K562 (cell line): ENCODE measurements around the gene GHITM. TPM values are rescaled to one million over a fixed set of nuclear protein-coding genes. Genes with fewer than 3 reads are reported as not detected.

Experiments
- ATAC-seq: fragments of 200-7000 bp; cut with Tn5 transposase; 3 replicates; pipeline ENCODE4 v1.9.1; 2020; ENCODE audit warnings: moderate library complexity
- BruUV-seq: library from RNA; stranded (reverse); fragments of 400-500 nt; replicated peaks from 2 replicates; lab custom pipeline; 2021; lab: Mats Ljungman, UMichigan
- CTCF ChIA-PET: fragments of 300-600 bp; formaldehyde crosslinking; extraction: SDS; loops from one replicate; lab custom pipeline; 2021; ENCODE audit warnings: low intra/inter-chr PET ratio; lab: Yijun Ruan, JAX
- POLR2A ChIA-PET: fragments of 300-600, 350-650 bp; sonication (Branson Sonifier 250); formaldehyde crosslinking; extraction: SDS; loops from one replicate; lab custom pipeline; 2021; ENCODE audit warnings: antibody characterized with exemption, inconsistent platforms; lab: Yijun Ruan, JAX
- DNase-seq, 4 experiments: peaks; one replicate each; pipeline versions ENCODE4 v3.0.0 to v3.0.0-alpha.2; 2011 to 2018; ENCODE audit warnings: low spot score in 3 of 4, mixed read lengths in 3 of 4; ENCODE audit errors: extremely low read depth in 1 of 4
- FAIRE-seq: peaks from 2 replicates; lab custom pipeline; 2011; peaks lifted over from hg19 to GRCh38; lab: Jason Lieb, UNC
- H2AFZ ChIP-seq: 2 replicates; pipeline ENCODE4 v1.6.0; 2011; ENCODE audit warnings: low read depth, low read length, control low read depth, inconsistent platforms
- H3K27ac ChIP-seq: fragments of 200-600 bp; 3 replicates; pipeline ENCODE4 v1.8.0; 2011; ENCODE audit warnings: low read depth, mild to moderate bottlenecking, control low read depth, inconsistent platforms, low read length, moderate library complexity, mixed read lengths; ENCODE audit errors: extremely low read depth
- H3K27me3 ChIP-seq, 2 experiments: fragments of 300-600 bp in 1 of 2; 2 replicates in 1 of 2; 3 replicates in 1 of 2; pipeline versions ENCODE4 v1.6.0 to v1.8.0; 2011; ENCODE audit warnings: inconsistent platforms in 2 of 2, low read length in 2 of 2, mild to moderate bottlenecking in 1 of 2, mixed read lengths in 1 of 2, moderate library complexity in 1 of 2; ENCODE audit not compliant: control insufficient read depth in 2 of 2, insufficient read depth in 2 of 2
- H3K36me3 ChIP-seq: fragments of 300-600 bp; 3 replicates; pipeline ENCODE4 v1.8.0; 2011; ENCODE audit warnings: mild to moderate bottlenecking, low read length, inconsistent platforms; ENCODE audit not compliant: control insufficient read depth, insufficient read depth
- H3K4me1 ChIP-seq, 2 experiments: fragments of 200-600 bp in 1 of 2; replicated peaks in 1 of 2; 2 replicates in 1 of 2; 3 replicates in 1 of 2; pipeline versions ENCODE4 v1.5.1 to v1.8.0; 2011; ENCODE audit warnings: inconsistent platforms in 2 of 2, low read length in 2 of 2, mild to moderate bottlenecking in 1 of 2, mixed read lengths in 1 of 2, moderate library complexity in 1 of 2; ENCODE audit not compliant: control insufficient read depth in 2 of 2, insufficient read depth in 2 of 2
- H3K4me2 ChIP-seq: 2 replicates; pipeline ENCODE4 v1.6.1; 2011; ENCODE audit warnings: low read length, control low read depth, inconsistent platforms, mixed read lengths; ENCODE audit not compliant: insufficient read depth
- H3K4me3 ChIP-seq: fragments of 200-600 bp; sonication (generic), shearing (Covaris generic); 2 replicates; pipeline ENCODE4 v1.5.1; 2016; ENCODE audit warnings: control low read depth, inconsistent platforms
- H3K79me2 ChIP-seq: fragments of 200-600 bp; 3 replicates; pipeline ENCODE4 v1.8.0; 2011; ENCODE audit warnings: low read length, inconsistent platforms; ENCODE audit not compliant: control insufficient read depth, insufficient read depth
- H3K9ac ChIP-seq, 2 experiments: 2 replicates each; pipeline versions ENCODE4 v1.6.0 to v1.6.1; 2011; ENCODE audit warnings: low read depth in 2 of 2, low read length in 2 of 2, control low read depth in 1 of 2, inconsistent platforms in 1 of 2, mild to moderate bottlenecking in 1 of 2, mixed read lengths in 1 of 2; ENCODE audit not compliant: insufficient read depth in 1 of 2
- H3K9me1 ChIP-seq: one replicate; pipeline ENCODE4 v1.6.0; 2011; ENCODE audit warnings: inconsistent platforms, mild to moderate bottlenecking, low read length, moderate library complexity; ENCODE audit not compliant: control insufficient read depth, insufficient read depth
- H3K9me3 ChIP-seq: replicated peaks from 2 replicates; pipeline ENCODE4 v1.5.1; 2011; ENCODE audit warnings: low read depth, low read length, inconsistent platforms; ENCODE audit not compliant: control insufficient read depth, insufficient read depth
- H4K20me1 ChIP-seq: replicated peaks from 2 replicates; pipeline ENCODE4 v1.6.1; 2011; ENCODE audit warnings: low read length, inconsistent platforms, mixed read lengths; ENCODE audit not compliant: control insufficient read depth, insufficient read depth
- CUX1 ChIP-seq: fragments of 200-800 bp; sonication (Bioruptor generic); IDR thresholded peaks from 2 replicates; pipeline ENCODE4 v1.6.1; 2016; ENCODE audit warnings: missing genetic modification characterization, missing compliant biosample characterization
- CXXC5 ChIP-seq: fragments of 250-450 bp; sonication (Bioruptor Pico); IDR thresholded peaks from 2 replicates; pipeline ENCODE4 v1.8.0; 2022; ENCODE audit warnings: inconsistent platforms, mild to moderate bottlenecking, moderate library complexity
- EHMT2 ChIP-seq: fragments of 450-650 bp; IDR thresholded peaks from 2 replicates; pipeline ENCODE4 v1.6.1; 2018; ENCODE audit warnings: antibody characterized with exemption
- EP300 ChIP-seq: IDR thresholded peaks from 2 replicates; pipeline ENCODE4 v1.6.1; 2012; ENCODE audit warnings: low read length, improper control_type of control experiment
- GATA2 ChIP-seq: sonication (generic); formaldehyde crosslinking; IDR thresholded peaks from 2 replicates; pipeline ENCODE4 v1.4.0; 2020; ENCODE audit warnings: mild to moderate bottlenecking, missing genetic modification reagents
- HDAC2 ChIP-seq: fragments of 450-650 bp; IDR thresholded peaks from 2 replicates; pipeline ENCODE4 v1.6.1; 2016; ENCODE audit warnings: mild to moderate bottlenecking
- MED1 ChIP-seq: sonication (generic); formaldehyde crosslinking; IDR thresholded peaks from 2 replicates; pipeline ENCODE4 v1.8.1; 2023; ENCODE audit warnings: missing genetic modification reagents, borderline replicate concordance
- NFATC3 ChIP-seq: fragments of 450-650 bp; IDR thresholded peaks from 2 replicates; pipeline ENCODE4 v1.6.1; 2017; ENCODE audit warnings: mild to moderate bottlenecking
- THRAP3 ChIP-seq: fragments of 450-650 bp; IDR thresholded peaks from 2 replicates; pipeline ENCODE4 v1.6.1; 2016; ENCODE audit warnings: mild to moderate bottlenecking, inconsistent platforms, borderline replicate concordance
- TRIM24 ChIP-seq, 2 experiments: fragments of 450-650 bp; IDR thresholded peaks; 2 replicates each; pipeline ENCODE4 v1.6.1; 2016
- ZNF518B ChIP-seq: fragments of 250-450 bp; sonication (Bioruptor Pico); IDR thresholded peaks from 2 replicates; pipeline ENCODE4 v1.5.0; 2021; ENCODE audit warnings: mild to moderate bottlenecking, moderate library complexity
- whole genome bisulfite sequencing: fragments of 100-300 bp; shearing (Covaris generic); methylation state at CpG from one replicate; pipeline ENCODE4 v1.1.6; 2016; ENCODE audit warnings: low coverage, mixed read lengths; ENCODE audit not compliant: insufficient coverage; ENCODE audit errors: missing lambda C conversion rate; 5-methylcytosine and 5-hydroxymethylcytosine counted together
- in situ Hi-C: fragments of 300-500 bp; cut with MboI; formaldehyde crosslinking; loops from 4 replicates; pipeline ENCODE4 v1.15.0; 2018; ENCODE audit warnings: inconsistent platforms, mixed read lengths
- intact Hi-C: fragments of 100-400 bp; cut with micrococcal nuclease; formaldehyde crosslinking; loops from 2 replicates; pipeline ENCODE4 v1.14.2; 2022
- polyA plus RNA-seq, 8 experiments: library from polyadenylated mRNA; depleted of rRNA in 4 of 8; stranded (reverse) in 5 of 8; unstranded in 3 of 8; fragments of >200 nt; fragmentation: Nextera tagmentation in 2 of 8; fragmentation: Illumina TruSeq in 1 of 8; extraction: Ambion mirVana in 2 of 8; extraction: Trizol in 1 of 8; gene quantifications; 2 replicates each; pipeline versions ENCODE4 v1.2.1 to v1.2.3, GENCODE V29; 2011 to 2014; ENCODE audit warnings: inconsistent platforms in 1 of 8, missing spikeins in 1 of 8
- total RNA-seq, 7 experiments: library from RNA; depleted of rRNA in 6 of 7; stranded (reverse); fragments of >200 nt in 6 of 7; fragmentation: Illumina TruSeq in 2 of 7; extraction: Trizol in 2 of 7; gene quantifications; 2 replicates each; pipeline versions ENCODE4 v1.2.1 to v1.2.3, GENCODE V29; 2011 to 2021; ENCODE audit warnings: low replicate concordance in 1 of 7

Gene GHITM
- total and polyA plus RNA-seq, 9 of the 15 experiments (the other 6 are each of a cell fraction or from before 2014, with no cell fraction given) = 322 to 1,258 (median 386) TPM

- BruUV-seq = TSS peak; percentile 98
- H3K9ac ChIP-seq = peak overlapping the region; percentile 5 to 100; a peak in 3 of 4 replicates
- peaks cover 0 to 2% of the 10 kb centered on the region in 2 experiments; a peak in 1 of 5 replicates for H3K27me3 ChIP-seq
- H3K4me3 ChIP-seq = peak overlapping the region; percentile 100
- in situ Hi-C loops = no loop called here
- H3K4me1 ChIP-seq = peaks cover 0 to 12% of the 10 kb centered on the region in 2 experiments; a peak in 4 of 5 replicates
- peak overlapping the region; percentile 85 for H3K4me2 ChIP-seq
- H4K20me1 ChIP-seq = peaks cover 7% of the 10 kb centered on the region
- no peaks in the 10 kb centered on the region for H3K9me3 ChIP-seq
- ChIA-PET CTCF (no interaction called here), POLR2A (interaction anchor here (0.7 to 4.0 kb wide), 10 partner anchors 9 to 1423 kb away, joined by 3 to 27 read pairs (median 4); partner anchors contain the start of gene CDHR1)
- intact Hi-C loops = no loop called here
- peaks cover 43% of the 10 kb centered on the region for H3K79me2 ChIP-seq
- H3K27ac ChIP-seq = peak overlapping the region; percentile 99
- FAIRE-seq (no peak), ATAC-seq (peak; percentile 17), DNase-seq (peak; percentile 42 to 62 (median 54))
- H3K9me1 ChIP-seq = no peaks in the 10 kb centered on the region
- H3K36me3 ChIP-seq = peaks cover 34% of the 10 kb centered on the region
- H2AFZ ChIP-seq = peak overlapping the region; percentile 99
- WGBS = 52% methylated on average over 20 of the region's 20 CpGs
- TF ChIP-seq CUX1 (CRISPR knock-in tag) (peak; percentile 72; the same call in 1 of the 2 replicates), ZNF518B (CRISPR knock-in tag) (no peak), EP300 (no peak; the same call in 1 of the 2 replicates), NFATC3 (peak; percentile 60; the same call in 1 of the 2 replicates), THRAP3 (peak; percentile 67; the same call in 1 of the 2 replicates), MED1 (CRISPR knock-in tag) (no peak), EHMT2 (0 out of 2 replicates have a peak, but pooled peaks have one; percentile 39), HDAC2 (0 out of 2 replicates have a peak, but pooled peaks have one; percentile 15), CXXC5 (CRISPR knock-in tag) (no peak), GATA2 (CRISPR knock-in tag) (peak; percentile 32; the same call in 1 of the 2 replicates), TRIM24 (IDR thresholded peaks at IDR 0.05) (0 out of 4 replicates have a peak, but pooled peaks of 1 of the 2 experiments have one; percentile 11)
These were observed 707 bp upstream of the GHITM start for GRCh38 chr10:84138478-84139125.
